ENCODE results near the gene UNC13A. TPM values are rescaled to one million over a fixed set of nuclear protein-coding genes. Genes with fewer than 3 reads are reported as not detected.

Gene UNC13A
- total RNA-seq, 4 donors from 2014 or later = 0.21 to 0.78 (median 0.41) TPM

DNA sequence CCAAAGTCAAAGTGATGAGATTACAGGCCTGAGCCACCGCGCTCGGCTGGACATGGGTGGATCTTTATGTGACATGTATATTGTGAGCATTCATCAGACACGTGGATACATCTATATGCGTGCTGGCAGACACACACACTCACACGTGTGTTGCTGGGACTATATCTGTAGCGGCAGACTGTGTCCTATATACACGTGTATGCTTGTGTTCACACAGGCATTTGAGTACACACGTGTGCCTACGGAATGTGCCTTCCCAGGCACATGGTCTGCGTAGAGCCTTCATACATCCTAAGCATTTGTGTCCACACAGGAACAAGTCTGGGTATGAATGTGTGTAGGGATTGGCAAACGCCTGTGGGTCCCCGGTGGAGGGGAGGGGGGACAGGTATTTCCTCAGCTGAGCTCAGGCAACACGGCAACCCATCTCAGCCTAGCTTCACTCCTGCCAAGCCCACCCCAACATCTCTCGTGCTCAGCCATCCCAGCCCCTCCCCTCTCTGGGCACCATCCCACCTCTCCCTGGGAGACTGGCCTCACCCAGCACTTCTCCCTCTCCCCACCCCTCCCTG is 2.6 kb downstream of the UNC13A start:
- no peak for DNase-seq (ENCODE audit: low spot score in 2 of 2)
- Histone ChIP-seq H3K4me3 (no peak overlapping the region), H3K36me3 (no peaks in the 10 kb centered on the region), H3K4me1 (peaks cover 0 to 30% (median 10%) of the 10 kb centered on the region in 4 donors), H3K27me3 (peaks cover 2 to 98% of the 10 kb centered on the region in 2 donors), H3K27ac (no peak overlapping the region), H3K9me3 (no peaks in the 10 kb centered on the region)
- no peak for TF ChIP-seq EP300 (IDR thresholded peaks at IDR 0.05)
- no peak for TF ChIP-seq POLR2A (IDR thresholded peaks at IDR 0.05)
- TF ChIP-seq, protein P1, sequence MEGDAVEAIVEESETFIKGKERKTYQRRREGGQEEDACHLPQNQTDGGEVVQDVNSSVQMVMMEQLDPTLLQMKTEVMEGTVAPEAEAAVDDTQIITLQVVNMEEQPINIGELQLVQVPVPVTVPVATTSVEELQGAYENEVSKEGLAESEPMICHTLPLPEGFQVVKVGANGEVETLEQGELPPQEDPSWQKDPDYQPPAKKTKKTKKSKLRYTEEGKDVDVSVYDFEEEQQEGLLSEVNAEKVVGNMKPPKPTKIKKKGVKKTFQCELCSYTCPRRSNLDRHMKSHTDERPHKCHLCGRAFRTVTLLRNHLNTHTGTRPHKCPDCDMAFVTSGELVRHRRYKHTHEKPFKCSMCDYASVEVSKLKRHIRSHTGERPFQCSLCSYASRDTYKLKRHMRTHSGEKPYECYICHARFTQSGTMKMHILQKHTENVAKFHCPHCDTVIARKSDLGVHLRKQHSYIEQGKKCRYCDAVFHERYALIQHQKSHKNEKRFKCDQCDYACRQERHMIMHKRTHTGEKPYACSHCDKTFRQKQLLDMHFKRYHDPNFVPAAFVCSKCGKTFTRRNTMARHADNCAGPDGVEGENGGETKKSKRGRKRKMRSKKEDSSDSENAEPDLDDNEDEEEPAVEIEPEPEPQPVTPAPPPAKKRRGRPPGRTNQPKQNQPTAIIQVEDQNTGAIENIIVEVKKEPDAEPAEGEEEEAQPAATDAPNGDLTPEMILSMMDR (IDR thresholded peaks at IDR 0.05) = no peak
- WGBS, 2 donors = 52 to 54% methylated on average over 15 of the region's 15 CpGs

DNA sequence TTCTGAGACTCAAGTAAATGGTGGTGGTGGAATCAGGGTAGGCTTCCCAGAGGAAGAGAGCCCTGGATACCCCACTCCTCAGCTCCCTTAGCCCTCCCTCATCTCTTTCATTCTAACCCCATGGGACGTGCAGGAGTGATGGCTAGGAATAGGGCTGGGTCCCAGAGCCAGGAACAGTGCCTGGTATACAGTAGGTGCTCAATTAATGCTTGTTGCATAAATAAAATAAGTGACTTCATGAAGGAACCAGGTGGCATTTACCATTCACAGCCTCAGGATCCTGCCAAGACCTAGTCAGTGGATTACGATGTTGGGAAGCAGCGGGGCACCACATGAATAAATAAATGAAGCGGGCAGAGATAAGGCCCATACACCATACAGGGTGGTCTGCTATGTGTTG is 3.9 kb downstream of the UNC13A start:
- Histone ChIP-seq H3K36me3 (no peaks in the 10 kb centered on the region), H3K27ac (no peak overlapping the region), H3K9me3 (no peaks in the 10 kb centered on the region), H3K27me3 (peaks cover 2 to 95% of the 10 kb centered on the region in 2 donors), H3K4me3 (no peak overlapping the region), H3K4me1 (peaks cover 0 to 42% (median 18%) of the 10 kb centered on the region in 4 donors)
- WGBS, 2 donors = 84 to 87% methylated on average over 4 of the region's 4 CpGs
- DNase-seq (ENCODE audit: low spot score in 2 of 2) = no peak
- TF ChIP-seq EP300 (IDR thresholded peaks at IDR 0.05) (no peak), POLR2A (IDR thresholded peaks at IDR 0.05) (no peak)
- TF ChIP-seq, protein P1 (IDR thresholded peaks at IDR 0.05) = no peak

DNA sequence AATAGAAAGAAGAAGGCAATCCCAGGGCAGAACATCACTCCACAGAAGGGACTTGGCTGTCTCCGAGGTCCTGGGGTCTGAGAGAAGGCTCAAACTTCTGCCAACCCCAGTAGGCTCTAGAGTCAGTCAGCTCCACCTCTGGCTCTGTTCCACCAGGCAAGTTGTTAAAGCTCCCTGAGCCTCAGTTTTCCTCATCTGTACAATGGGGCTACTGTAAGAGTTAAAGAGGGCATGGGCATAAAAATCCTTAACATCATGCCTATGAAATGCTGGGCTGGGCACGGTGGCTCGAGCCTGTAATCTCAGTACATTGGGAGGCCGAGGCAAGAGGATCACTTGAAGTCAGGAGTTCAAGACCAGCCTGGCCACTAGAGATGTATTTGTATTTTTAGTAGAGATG is 5.1 kb downstream of the UNC13A start:
- DNase-seq (ENCODE audit: low spot score in 2 of 2) = no peak
- Histone ChIP-seq H3K27me3 (peaks cover 2 to 89% of the 10 kb centered on the region in 2 donors), H3K36me3 (no peaks in the 10 kb centered on the region), H3K27ac (no peak overlapping the region), H3K4me3 (no peak overlapping the region), H3K4me1 (peaks cover 0 to 37% (median 18%) of the 10 kb centered on the region in 4 donors), H3K9me3 (no peaks in the 10 kb centered on the region)
- TF ChIP-seq, protein P1 (IDR thresholded peaks at IDR 0.05) = no peak
- no peak for TF ChIP-seq EP300 (IDR thresholded peaks at IDR 0.05)
- 80 to 83% methylated on average over 4 of the region's 4 CpGs for WGBS, 2 donors

- Histone ChIP-seq H3K27ac (no peak overlapping the region), H3K4me3 (no peak overlapping the region), H3K27me3 (peaks cover 2 to 88% of the 10 kb centered on the region in 2 donors), H3K9me3 (no peaks in the 10 kb centered on the region), H3K36me3 (no peaks in the 10 kb centered on the region), H3K4me1 (peaks cover 0 to 29% (median 15%) of the 10 kb centered on the region in 4 donors)
- DNase-seq (ENCODE audit: low spot score in 2 of 2) = no peak
- WGBS, 2 donors = 55 to 76% methylated on average over 5 of the region's 5 CpGs
- TF ChIP-seq POLR2A (IDR thresholded peaks at IDR 0.05) (no peak), EP300 (IDR thresholded peaks at IDR 0.05) (no peak)
- TF ChIP-seq, protein P1 (IDR thresholded peaks at IDR 0.05) = no peak
Measured at GRCh38 chr19:17682273-17682672, 5.9 kb downstream of the UNC13A start.

DNA sequence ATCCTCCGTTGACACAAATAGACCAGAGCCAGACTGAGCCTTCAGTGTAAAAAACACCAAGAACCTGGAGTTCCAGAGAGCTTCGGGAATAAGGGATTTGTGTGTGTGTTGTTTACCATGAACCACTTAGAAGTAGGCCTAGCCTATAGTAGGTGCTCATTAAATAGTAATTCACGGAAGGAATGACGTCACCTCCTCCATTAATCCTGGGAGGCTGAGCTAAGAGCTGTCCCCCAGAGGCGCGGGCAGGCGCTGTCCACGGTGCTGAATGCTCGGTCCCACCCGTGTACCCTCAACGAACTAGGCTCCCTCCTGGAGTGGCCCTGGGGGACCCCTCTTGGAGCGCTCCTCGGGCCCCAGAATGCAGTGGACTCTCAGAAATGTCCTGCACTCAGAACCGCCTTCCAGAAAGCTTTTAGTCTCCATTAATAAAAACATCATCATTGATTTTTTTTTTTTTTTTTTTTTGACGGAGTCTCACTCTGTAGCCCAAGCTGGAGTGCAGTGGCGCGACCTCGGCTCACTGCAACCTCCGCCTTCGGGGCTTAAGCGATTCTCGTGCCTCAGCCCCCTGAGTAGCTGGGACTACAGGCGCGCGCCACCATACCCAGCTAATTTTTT is 6.5 kb downstream of the UNC13A start:
- DNase-seq (ENCODE audit: low spot score in 2 of 2) = no peak
- no peak overlapping the region for H3K4me3 ChIP-seq
- H3K4me1 ChIP-seq = peaks cover 0 to 22% (median 12%) of the 10 kb centered on the region in 4 donors
- H3K27ac ChIP-seq = no peak overlapping the region
- 48 to 51% methylated on average over 25 of the region's 25 CpGs for WGBS, 2 donors
- H3K9me3 ChIP-seq = no peaks in the 10 kb centered on the region
- no peak for TF ChIP-seq POLR2A (IDR thresholded peaks at IDR 0.05)
- H3K27me3 ChIP-seq = peaks cover 0 to 88% of the 10 kb centered on the region in 2 donors
- no peaks in the 10 kb centered on the region for H3K36me3 ChIP-seq

Measured in tibial nerve (tissue), 4 donors.